Testis (tissue), 3 donors: ENCODE measurements around the gene HIGD1C. TPM values are rescaled to one million over a fixed set of nuclear protein-coding genes. Genes with fewer than 3 reads are reported as not detected.

Experiments
- DNase-seq: peaks from one replicate; pipeline ENCODE4 v3.0.0-alpha.2; 2019
- H3K27ac ChIP-seq, 2 donors: fragments of 200-600 bp; sonication (generic); one replicate each; pipeline ENCODE4 v1.5.1; 2019
- H3K27me3 ChIP-seq: fragments of 200-600 bp; sonication (generic); one replicate; pipeline ENCODE4 v1.5.1; 2019
- H3K36me3 ChIP-seq: fragments of 200-600 bp; sonication (generic); one replicate; pipeline ENCODE4 v1.5.1; 2017; ENCODE audit warnings: low read depth; ENCODE audit errors: missing control alignments
- H3K4me1 ChIP-seq: fragments of 200-600 bp; sonication (generic); one replicate; pipeline ENCODE4 v1.5.1; 2019
- H3K4me3 ChIP-seq, 2 donors: fragments of 200-600 bp; sonication (generic); one replicate each; pipeline ENCODE4 v1.5.1; 2017 to 2019
- H3K9me3 ChIP-seq: fragments of 200-600 bp; sonication (generic); one replicate; pipeline ENCODE4 v1.5.1; 2017
- POLR2A ChIP-seq: fragments of 450-650 bp; IDR thresholded peaks from one replicate; pipeline ENCODE4 v1.6.1; 2017; ENCODE audit warnings: antibody characterized with exemption, mild to moderate bottlenecking, moderate library complexity
- WGBS, 2 donors: methylation state at CpG; one replicate each; pipeline ENCODE4 v1.1.5; 2018; 5-methylcytosine and 5-hydroxymethylcytosine counted together
- intact Hi-C: fragments of 100-400 bp; cut with DNase I; formaldehyde crosslinking; loops from one replicate; pipeline ENCODE4 v1.15.1; 2023; ENCODE audit warnings: low total_unique reads
- polyA plus RNA-seq: library from polyadenylated mRNA; stranded (reverse); fragments of 350-450 nt; fragmentation: Illumina TruSeq; extraction: RNeasy Lipid Tissue Mini Kit (QIAGEN cat#74804); gene quantifications from one replicate; pipeline ENCODE4 v1.2.3, GENCODE V29; 2014; ENCODE audit warnings: low read depth, low replicate concordance; ENCODE audit not compliant: insufficient read depth
- total RNA-seq, 2 donors: library from RNA; depleted of rRNA; stranded (reverse); fragments of >200 nt; gene quantifications; one replicate each; pipeline ENCODE4 v1.2.3, GENCODE V29; 2016
- TF ChIP-seq, protein P1 (sequence below), 3 experiments: fragments of 450-650 bp in 2 of 3; fragments of 200-600 bp in 1 of 3; sonication (generic) in 1 of 3; IDR thresholded peaks; one replicate each; pipeline ENCODE4 v1.5.1; 2016 to 2019; ENCODE audit warnings: antibody characterized with exemption in 3 of 3, mild to moderate bottlenecking in 2 of 3, moderate library complexity in 1 of 3

Gene HIGD1C
- total and polyA plus RNA-seq, 3 donors from 2014 or later: 3.4 TPM; not detected in 2

DNA sequence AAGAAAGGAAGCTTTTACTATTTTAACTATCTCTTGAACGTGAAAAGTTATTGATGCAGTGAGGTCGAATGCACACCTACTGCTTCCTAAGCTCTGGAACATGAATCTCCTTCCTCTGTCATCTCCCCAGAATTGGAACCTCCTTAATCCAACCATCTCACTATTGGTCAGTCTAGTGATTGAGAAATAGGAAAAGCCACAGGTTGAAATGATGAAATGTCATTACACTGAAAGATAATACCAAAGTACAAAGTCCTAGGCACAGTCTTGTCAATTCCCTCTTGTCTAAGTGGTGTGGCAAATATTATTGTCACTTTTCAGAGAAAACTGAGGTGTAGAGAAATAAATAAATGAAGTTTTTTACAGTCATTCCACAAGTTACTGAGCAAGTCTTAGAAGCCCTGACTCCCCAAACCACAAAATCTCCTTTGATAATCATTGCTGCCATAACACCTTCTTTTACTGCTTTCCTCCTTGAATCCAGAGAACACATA lies 19.5 kb upstream of the HIGD1C start:
- intact Hi-C loops: loop anchor here (10.0 kb wide), 1 partner anchor 52 kb away; no protein-coding TSS in a partner anchor
- Histone ChIP-seq H3K4me1 (peaks cover 29% of the 10 kb centered on the region), H3K36me3 (peaks cover 3% of the 10 kb centered on the region), H3K27ac (peak overlapping the region in 1 of 2 donors; percentile 67), H3K4me3 (no peak overlapping the region), H3K9me3 (no peaks in the 10 kb centered on the region), H3K27me3 (no peaks in the 10 kb centered on the region)
- 67 to 74% methylated on average over 2 of the region's 2 CpGs for WGBS, 2 donors
- TF ChIP-seq, protein P1, sequence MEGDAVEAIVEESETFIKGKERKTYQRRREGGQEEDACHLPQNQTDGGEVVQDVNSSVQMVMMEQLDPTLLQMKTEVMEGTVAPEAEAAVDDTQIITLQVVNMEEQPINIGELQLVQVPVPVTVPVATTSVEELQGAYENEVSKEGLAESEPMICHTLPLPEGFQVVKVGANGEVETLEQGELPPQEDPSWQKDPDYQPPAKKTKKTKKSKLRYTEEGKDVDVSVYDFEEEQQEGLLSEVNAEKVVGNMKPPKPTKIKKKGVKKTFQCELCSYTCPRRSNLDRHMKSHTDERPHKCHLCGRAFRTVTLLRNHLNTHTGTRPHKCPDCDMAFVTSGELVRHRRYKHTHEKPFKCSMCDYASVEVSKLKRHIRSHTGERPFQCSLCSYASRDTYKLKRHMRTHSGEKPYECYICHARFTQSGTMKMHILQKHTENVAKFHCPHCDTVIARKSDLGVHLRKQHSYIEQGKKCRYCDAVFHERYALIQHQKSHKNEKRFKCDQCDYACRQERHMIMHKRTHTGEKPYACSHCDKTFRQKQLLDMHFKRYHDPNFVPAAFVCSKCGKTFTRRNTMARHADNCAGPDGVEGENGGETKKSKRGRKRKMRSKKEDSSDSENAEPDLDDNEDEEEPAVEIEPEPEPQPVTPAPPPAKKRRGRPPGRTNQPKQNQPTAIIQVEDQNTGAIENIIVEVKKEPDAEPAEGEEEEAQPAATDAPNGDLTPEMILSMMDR (IDR thresholded peaks at IDR 0.05): no peak
- no peak for TF ChIP-seq POLR2A
- DNase-seq: no peak

DNA sequence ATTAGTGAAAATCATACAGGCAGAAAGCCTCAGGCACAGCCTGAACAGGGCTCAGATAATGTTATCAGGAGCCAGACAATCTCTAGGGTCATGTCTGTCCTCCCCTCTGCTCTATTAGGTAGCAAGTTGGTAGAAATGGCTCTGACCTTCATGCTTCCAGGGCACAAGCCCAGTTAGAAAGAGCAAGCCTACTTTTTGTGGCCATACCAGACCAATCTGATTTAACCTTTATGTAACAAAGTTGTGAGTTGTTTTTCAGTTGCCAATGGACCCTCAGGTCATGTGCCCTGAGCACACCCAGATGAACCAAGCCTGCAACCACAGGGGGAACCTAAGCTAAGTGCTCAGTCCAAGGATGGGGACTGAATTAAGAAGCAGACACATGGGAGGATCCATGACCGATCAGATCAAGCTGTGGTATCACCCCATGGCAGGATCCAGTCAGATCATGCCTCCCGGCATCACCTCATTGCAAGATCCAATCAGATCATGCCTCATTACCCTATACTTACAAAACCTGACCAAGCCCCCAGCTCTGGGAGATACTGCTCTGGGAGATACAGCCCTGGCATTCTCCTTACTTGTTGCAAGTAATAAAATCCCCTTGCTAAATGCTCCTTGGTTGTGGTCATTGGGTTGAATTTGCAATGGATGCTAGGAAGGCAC lies 18.8 kb upstream of the HIGD1C start:
- no peak for DNase-seq
- Histone ChIP-seq H3K4me3 (no peak overlapping the region), H3K27me3 (no peaks in the 10 kb centered on the region), H3K9me3 (no peaks in the 10 kb centered on the region), H3K27ac (peak overlapping the region; percentile 46 to 78), H3K4me1 (peaks cover 24% of the 10 kb centered on the region), H3K36me3 (peaks cover 3% of the 10 kb centered on the region)
- no peak for TF ChIP-seq POLR2A
- TF ChIP-seq, protein P1 (IDR thresholded peaks at IDR 0.05): no peak
- WGBS, 2 donors: 93 to 100% methylated on average over 1 to 2 of the region's 2 CpGs
- intact Hi-C loops: loop anchor here (10.0 kb wide), 1 partner anchor 51 kb away; no protein-coding TSS in a partner anchor

DNA sequence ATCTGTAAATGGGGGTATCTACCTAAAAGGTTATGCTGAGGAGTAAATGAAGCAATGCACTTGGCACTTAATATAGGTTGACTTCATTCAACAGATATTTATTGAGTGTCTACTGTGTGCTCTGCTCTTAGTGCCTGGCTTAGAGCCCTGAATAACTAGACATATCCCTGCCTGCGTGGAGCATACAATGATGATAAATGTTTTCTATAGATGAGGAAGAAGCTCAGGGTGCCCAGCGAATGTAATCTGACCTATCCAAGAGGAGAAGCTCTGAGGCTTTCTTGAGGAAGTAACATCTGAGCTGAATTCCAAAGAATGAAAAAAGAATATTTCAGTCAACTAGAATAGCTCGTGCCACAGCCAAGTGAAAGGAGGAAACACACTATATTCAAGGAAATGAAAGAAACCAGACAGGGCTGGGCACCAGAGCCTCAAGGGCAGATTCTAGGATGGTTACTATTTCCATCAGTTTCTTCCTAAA lies 17.9 kb upstream of the HIGD1C start:
- intact Hi-C loops: loop anchor here (10.0 kb wide), 1 partner anchor 50 kb away; no protein-coding TSS in a partner anchor
- no peak for DNase-seq
- H3K27me3 ChIP-seq: no peaks in the 10 kb centered on the region
- H3K36me3 ChIP-seq: peaks cover 3% of the 10 kb centered on the region
- H3K4me1 ChIP-seq: peaks cover 28% of the 10 kb centered on the region
- H3K9me3 ChIP-seq: no peaks in the 10 kb centered on the region
- TF ChIP-seq, protein P1 (IDR thresholded peaks at IDR 0.05): no peak
- TF ChIP-seq POLR2A: no peak
- peak overlapping the region; percentile 46 to 78 for H3K27ac ChIP-seq
- no peak overlapping the region for H3K4me3 ChIP-seq
- 53 to 56% methylated on average over 3 of the region's 3 CpGs for WGBS, 2 donors

DNA sequence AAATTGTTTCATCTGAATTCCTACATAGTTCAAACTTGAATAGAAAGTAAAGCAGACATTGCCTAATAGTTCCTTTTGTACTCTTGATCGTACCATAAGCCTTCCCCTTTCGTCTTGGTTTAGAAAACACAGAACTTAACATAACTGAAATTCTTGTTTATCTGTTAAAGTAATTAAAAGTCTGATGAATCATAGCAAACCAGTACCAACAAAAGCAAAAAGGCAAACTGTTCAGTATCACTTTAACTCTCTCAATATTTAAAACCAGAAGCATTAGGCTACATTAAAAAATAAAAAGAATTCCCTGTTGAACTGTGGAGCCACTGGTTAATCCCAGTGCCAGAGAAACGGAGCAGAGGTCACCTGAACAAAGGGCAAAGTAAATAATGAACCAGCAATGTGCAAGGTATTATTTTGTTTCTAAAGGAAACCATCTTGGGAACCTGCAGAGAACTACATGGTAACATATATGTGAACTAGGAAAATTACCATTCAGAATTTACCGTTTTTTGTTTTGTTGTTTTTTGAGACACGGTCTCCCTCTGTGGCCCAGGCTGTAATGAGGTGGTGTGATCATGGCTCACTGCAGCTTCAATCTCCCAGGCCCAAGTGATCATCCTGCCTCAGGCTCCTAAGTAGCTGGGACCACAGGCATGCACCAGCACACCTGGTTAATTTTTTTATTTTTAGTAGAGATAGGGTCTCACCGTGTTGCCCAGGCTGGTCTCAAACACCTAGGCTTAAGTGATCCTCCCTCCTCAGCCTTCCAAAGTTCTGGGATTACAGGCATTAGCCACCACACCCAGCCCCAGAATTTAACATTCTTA lies 17.1 kb upstream of the HIGD1C start:
- intact Hi-C loops: loop anchor here (10.0 kb wide), 1 partner anchor 50 kb away; no protein-coding TSS in a partner anchor
- H3K36me3 ChIP-seq: peaks cover 3% of the 10 kb centered on the region
- H3K4me3 ChIP-seq: no peak overlapping the region
- no peaks in the 10 kb centered on the region for H3K9me3 ChIP-seq
- DNase-seq: no peak
- H3K27ac ChIP-seq: peak overlapping the region; percentile 46 to 78
- no peak for TF ChIP-seq POLR2A
- TF ChIP-seq, protein P1 (IDR thresholded peaks at IDR 0.05): no peak
- H3K27me3 ChIP-seq: no peaks in the 10 kb centered on the region
- WGBS, 2 donors: 41 to 44% methylated on average over 6 of the region's 6 CpGs
- peaks cover 30% of the 10 kb centered on the region for H3K4me1 ChIP-seq
